Measurements from ENCODE around the gene RFC2. TPM values are rescaled to one million over a fixed set of nuclear protein-coding genes. Genes with fewer than 3 reads are reported as not detected.
A peak's percentile ranks its signal among the peaks of the same experiment; 100 is the strongest.

Gene RFC2
- 17.3 and 27.4 TPM in 2 replicates for total RNA-seq (2014; rRNA removed; shearing (Covaris generic); ENCODE audit: low replicate concordance)

DNA sequence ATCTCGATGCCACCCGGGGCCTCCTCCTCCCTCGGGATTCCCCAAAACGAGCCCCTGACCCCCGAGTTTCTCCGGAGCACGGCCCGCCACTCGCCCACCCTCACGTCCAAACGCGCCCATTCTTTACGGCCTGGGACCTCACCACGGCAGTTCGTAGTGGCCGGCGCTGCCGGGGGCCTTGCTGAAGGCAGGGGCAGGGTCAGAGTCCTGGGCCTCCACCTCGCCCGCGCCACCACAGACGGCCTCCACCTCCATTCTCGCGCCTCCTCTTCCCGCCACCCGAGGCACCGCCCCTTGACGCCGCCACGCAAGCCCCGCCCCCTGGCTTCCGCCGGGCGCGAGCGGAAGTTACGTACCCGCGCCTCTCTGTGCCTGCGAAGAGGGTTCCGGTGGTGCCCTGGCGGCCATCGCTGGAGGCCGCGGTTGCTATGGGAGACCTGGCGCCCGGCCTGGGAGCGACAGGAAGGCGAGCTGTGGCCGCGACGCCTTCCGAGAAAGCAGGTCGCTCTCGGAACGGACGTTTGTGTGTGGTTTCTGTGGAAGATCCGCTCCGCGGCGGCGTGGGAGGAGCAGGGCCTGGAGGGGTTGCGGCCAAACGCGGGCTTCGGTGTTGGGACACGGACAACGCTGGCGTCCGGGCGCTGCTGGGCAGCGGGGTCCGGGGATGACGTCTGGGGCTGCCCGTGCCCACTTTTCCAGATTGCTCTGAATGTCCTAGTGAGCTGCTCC is at the start of gene RFC2:
TSS of gene RFC2 (minus strand) at position 271 of the 729 bp plus-strand sequence. CDS start at position 255, 16 bp downstream.
- no peaks in the 10 kb centered on the region for H3K27me3 ChIP-seq
- H3K36me3 ChIP-seq: peaks cover 13% of the 10 kb centered on the region
- peak; percentile 93 for DNase-seq
- peak within 1 kb of the TSS; percentile 89 for H3K4me3 ChIP-seq
- no peaks in the 10 kb centered on the region for H3K9me3 ChIP-seq

DNA sequence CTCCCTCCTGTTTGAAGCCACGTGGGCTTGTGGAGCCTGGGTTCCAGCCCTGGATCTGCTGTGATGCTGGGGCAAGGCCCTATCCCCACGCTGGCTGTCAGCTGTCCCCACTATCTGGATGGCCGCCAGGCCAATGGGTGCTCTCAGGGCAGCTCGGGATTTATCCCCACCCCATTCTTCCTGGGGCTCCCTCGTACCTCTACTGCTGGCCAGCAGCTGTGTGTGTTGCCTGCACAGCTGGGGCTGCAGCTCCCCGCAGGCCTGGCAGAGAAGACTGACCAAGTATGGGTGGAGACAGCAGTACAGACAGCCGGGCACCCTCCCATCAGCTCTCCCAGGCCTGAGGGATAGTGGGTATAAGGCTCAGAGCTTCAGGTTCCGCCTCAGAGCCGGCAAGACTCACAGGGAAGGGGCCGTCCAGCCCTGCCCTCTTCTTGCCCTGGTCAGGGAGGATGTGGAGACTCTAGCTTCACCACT is 48.6 kb upstream of the RFC2 start:
- no peak for DNase-seq
- no peak overlapping the region for H3K4me3 ChIP-seq
- no peaks in the 10 kb centered on the region for H3K36me3 ChIP-seq
- H3K27me3 ChIP-seq: no peaks in the 10 kb centered on the region
- no peaks in the 10 kb centered on the region for H3K9me3 ChIP-seq

DNA sequence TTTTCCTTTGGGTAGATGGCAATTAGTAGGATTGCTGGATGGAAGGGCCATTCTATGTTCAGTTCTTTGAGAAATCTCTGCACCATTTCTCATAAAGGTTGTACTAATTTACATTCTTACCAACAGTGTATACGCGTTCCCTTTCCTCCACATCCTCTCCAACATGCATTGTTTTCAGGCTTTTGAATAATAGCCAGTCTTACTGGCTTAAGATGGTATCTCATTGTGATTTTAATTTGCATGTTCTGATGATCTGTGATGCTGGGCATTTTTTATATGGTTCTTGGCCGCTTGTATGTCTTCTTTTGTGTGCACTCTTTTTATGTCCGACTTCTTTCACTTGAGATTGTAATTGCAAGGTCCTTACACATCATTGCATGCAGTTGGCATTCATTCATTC is 46.7 kb upstream of the RFC2 start:
- DNase-seq: no peak
- Histone ChIP-seq H3K36me3 (no peaks in the 10 kb centered on the region), H3K27me3 (no peaks in the 10 kb centered on the region), H3K4me3 (no peak overlapping the region), H3K9me3 (no peaks in the 10 kb centered on the region)

- no peak for DNase-seq
- no peak overlapping the region for H3K4me3 ChIP-seq
- no peaks in the 10 kb centered on the region for H3K9me3 ChIP-seq
- H3K27me3 ChIP-seq: no peaks in the 10 kb centered on the region
- H3K36me3 ChIP-seq: no peaks in the 10 kb centered on the region
Observed at GRCh38 chr7:74299401-74299800, 45.2 kb upstream of the RFC2 start.

GRCh38 chr7:74297516-74298233 is 43.5 kb upstream of the RFC2 start:
- Histone ChIP-seq H3K9me3 (no peaks in the 10 kb centered on the region), H3K36me3 (no peaks in the 10 kb centered on the region), H3K4me3 (no peak overlapping the region), H3K27me3 (no peaks in the 10 kb centered on the region)
- DNase-seq: no peak

DNA sequence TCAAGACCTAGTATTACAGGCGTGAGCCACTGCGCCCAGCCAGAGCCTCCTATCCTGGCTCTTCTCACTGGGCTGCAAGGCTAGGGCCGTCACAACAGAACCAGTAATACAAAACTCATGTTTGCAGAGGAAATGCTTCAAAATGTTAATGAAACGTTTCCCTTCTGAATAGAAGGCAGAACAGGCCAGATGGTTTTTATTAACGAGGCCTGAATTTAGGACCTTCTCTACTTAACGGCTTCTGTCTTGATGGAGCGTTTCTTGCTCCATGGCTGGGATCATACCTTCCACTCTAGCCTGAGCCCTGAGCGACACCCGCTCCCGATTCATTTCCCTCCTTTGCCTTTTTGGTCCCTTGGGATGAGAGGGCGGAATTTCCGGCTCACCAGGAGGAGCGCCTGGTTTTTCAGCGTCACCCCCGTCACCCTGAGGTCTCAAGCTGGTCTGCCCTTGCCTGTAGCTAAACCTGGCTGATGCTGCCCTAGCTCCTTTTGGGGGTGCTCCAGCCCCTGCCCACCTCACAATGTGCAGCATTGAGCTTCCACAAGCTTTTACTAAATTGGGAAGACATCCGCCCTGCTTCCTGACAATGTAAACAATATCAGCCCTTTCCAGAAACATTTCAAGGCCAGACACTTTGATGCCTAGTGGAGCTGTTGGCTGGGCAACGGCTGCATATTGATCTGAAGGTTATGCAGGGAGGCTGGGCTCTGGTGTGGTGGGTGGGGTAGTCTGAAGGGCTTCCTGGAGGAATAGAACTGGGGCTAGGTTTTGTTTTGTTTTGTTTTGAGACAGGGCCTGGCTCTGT is 40.2 kb upstream of the RFC2 start:
- DNase-seq: no peak
- Histone ChIP-seq H3K27me3 (no peaks in the 10 kb centered on the region), H3K4me3 (no peak overlapping the region), H3K36me3 (no peaks in the 10 kb centered on the region), H3K9me3 (no peaks in the 10 kb centered on the region)

GRCh38 chr7:74293577-74293908 is 39.3 kb upstream of the RFC2 start:
- Histone ChIP-seq H3K27me3 (no peaks in the 10 kb centered on the region), H3K9me3 (no peaks in the 10 kb centered on the region), H3K36me3 (no peaks in the 10 kb centered on the region), H3K4me3 (no peak overlapping the region)
- DNase-seq: no peak

DNA sequence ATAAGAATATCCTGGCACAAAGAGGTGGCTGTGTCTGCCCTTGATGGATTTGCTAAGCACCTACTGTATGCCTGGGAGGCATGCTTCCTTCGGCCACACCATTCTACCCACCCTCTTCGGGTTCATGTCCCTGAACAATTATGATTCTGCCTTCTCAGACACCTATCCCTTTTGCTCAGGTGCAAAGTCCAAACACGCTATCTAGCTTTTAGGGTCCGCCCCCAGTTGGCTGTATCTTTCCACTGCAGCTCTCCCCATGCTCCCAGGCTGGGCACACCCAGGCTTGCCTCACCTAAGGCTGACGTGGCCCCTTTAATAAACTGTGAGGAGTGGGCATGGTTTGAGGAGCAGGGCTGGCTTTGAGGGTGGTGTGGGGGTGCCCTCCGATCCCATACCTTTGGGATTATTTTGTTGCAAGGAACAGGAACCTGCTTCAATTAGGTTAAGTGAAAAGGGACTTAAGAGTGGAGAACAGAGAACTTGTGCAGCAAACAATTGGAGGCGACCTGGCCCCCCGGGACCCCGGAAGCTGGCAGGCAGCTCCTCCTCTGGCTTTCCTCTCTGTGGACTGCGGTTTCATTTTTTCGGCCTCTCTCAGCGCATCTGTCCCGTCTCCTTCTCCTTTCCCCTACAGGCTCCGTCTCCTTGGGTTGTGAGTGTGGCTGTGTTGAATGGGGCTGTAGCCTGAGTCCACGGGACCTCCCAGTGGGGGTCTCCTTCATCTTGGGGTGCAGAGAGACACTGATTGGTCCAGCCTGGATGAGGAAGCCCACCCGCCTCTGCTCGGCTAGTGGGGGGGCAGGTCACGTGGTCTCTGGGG is 38.8 kb upstream of the RFC2 start:
- no peak for DNase-seq
- H3K27me3 ChIP-seq: no peaks in the 10 kb centered on the region
- H3K9me3 ChIP-seq: no peaks in the 10 kb centered on the region
- H3K36me3 ChIP-seq: no peaks in the 10 kb centered on the region
- H3K4me3 ChIP-seq: no peak overlapping the region

DNA sequence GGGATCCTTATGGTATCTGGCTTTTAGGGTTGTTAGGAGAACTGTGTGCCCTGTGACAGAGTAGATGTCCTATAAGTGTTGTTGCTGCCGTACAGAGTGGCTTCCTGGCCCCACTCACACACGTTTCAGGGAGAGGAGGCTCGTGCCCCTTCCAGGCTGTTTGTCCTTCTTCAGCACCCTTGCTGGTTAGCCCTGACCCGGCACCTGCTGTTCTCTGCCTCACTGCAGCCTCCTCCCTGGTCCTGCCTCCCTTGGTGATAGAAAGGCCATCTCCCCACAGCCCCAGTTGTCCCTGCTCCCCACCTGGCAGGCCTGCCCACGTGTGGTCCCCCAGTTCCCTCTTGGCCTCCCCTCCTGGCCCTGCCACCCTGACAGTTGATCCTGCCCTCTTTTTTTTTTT is 37.3 kb upstream of the RFC2 start:
- Histone ChIP-seq H3K4me3 (no peak overlapping the region), H3K36me3 (no peaks in the 10 kb centered on the region), H3K9me3 (no peaks in the 10 kb centered on the region), H3K27me3 (no peaks in the 10 kb centered on the region)
- no peak for DNase-seq

- H3K9me3 ChIP-seq: no peaks in the 10 kb centered on the region
- no peak overlapping the region for H3K4me3 ChIP-seq
- no peaks in the 10 kb centered on the region for H3K36me3 ChIP-seq
- DNase-seq: no peak
- no peaks in the 10 kb centered on the region for H3K27me3 ChIP-seq
Observed at GRCh38 chr7:74290981-74291441, 36.8 kb upstream of the RFC2 start.

GRCh38 chr7:74290553-74290950 is 36.4 kb upstream of the RFC2 start:
- Histone ChIP-seq H3K9me3 (no peaks in the 10 kb centered on the region), H3K27me3 (no peaks in the 10 kb centered on the region), H3K36me3 (no peaks in the 10 kb centered on the region), H3K4me3 (no peak overlapping the region; the same call in 1 of the 2 replicates)
- no peak for DNase-seq

- H3K9me3 ChIP-seq: no peaks in the 10 kb centered on the region
- no peaks in the 10 kb centered on the region for H3K36me3 ChIP-seq
- no peaks in the 10 kb centered on the region for H3K27me3 ChIP-seq
- H3K4me3 ChIP-seq: peak overlapping the region; percentile 54
- DNase-seq: no peak
Observed at GRCh38 chr7:74289659-74290552, 35.7 kb upstream of the RFC2 start.

DNA sequence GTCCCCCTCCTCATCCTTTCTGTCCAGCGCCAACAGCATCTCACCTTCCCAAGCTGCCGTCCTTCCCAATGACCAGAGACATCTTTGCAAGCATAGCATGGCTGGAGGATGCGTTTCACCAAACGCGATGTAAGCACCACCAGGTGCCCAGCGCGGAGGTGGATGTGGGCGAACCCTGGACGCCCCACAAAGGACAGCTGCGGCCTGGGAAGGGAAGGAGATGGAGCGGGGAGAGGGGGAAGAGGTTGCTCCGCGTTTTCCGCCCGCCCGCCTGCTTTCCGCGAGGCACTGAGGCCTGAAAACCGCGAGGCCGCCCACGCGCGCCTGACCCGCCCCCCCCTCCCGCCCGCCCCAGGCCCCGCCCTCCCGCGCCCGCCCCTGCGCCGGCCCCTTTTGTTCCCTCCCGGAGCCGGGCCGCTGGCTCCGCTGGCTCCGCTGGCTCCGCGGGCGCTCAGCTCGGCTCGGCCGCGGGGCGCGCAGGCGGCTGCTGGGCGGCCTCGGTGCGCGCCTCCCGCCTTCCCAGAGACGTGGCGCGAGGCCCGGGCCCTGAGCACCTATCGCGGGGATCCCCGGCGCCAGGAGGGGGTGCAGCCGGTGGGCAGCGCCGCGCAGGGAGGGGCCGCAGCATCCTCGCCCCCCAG is 34.9 kb upstream of the RFC2 start, which contains the start of gene CLIP2:
TSS of gene CLIP2 (plus strand) at position 390 of the 641 bp plus-strand sequence. CDS start 28,140 bp downstream, outside the sequence.
- H3K27me3 ChIP-seq: no peaks in the 10 kb centered on the region
- H3K4me3 ChIP-seq: peak within 1 kb of the TSS; percentile 54
- no peaks in the 10 kb centered on the region for H3K9me3 ChIP-seq
- DNase-seq: peak; percentile 85
- no peaks in the 10 kb centered on the region for H3K36me3 ChIP-seq

GRCh38 chr7:74288034-74288881 is 34.1 kb upstream of the RFC2 start:
- Histone ChIP-seq H3K4me3 (peak overlapping the region; percentile 50), H3K36me3 (no peaks in the 10 kb centered on the region), H3K27me3 (no peaks in the 10 kb centered on the region), H3K9me3 (no peaks in the 10 kb centered on the region)
- DNase-seq: peak; percentile 89
